ENCODE data around the gene RGS14. TPM values are rescaled to one million over a fixed set of nuclear protein-coding genes. Genes with fewer than 3 reads are reported as not detected.

Gene RGS14
- total and polyA plus RNA-seq, 2 donors (not counting 3 experiments of a cell fraction or from before 2014, with no cell fraction given) = 4.3 to 7.3 TPM

- ChIA-PET POLR2A (no interaction called here), CTCF (interaction anchor here (1.1 to 2.4 kb wide), 5 partner anchors 9 to 53 kb away, joined by 3 to 7 read pairs (median 5); no protein-coding TSS in a partner anchor)
- no peaks in the 10 kb centered on the region for H3K4me1 ChIP-seq (ENCODE audit: control insufficient read depth, extremely low read depth, insufficient read depth, low read length)
- no peak overlapping the region for H2AFZ ChIP-seq (ENCODE audit: low read depth, low read length)
- intact Hi-C loops (cut with micrococcal nuclease) = loop anchor here (1.0 kb wide), 1 partner anchor 19 kb away; no protein-coding TSS in a partner anchor
- H3K4me3 ChIP-seq (replicated peaks in 1 of 3; ENCODE audit: insufficient read depth in 1 of 3, low read depth in 1 of 3, low read length in 3 of 3) = no peak overlapping the region
- dilution Hi-C loops (cut with MboI; ENCODE audit: extremely low pct_ligation_motif_present, low sequenced_read_pairs) = no loop called here
- no peak overlapping the region for H3K4me2 ChIP-seq (ENCODE audit: insufficient read depth, low read length)
- peaks cover 6 to 61% of the 10 kb centered on the region in 2 experiments for H3K36me3 ChIP-seq (ENCODE audit: control insufficient read depth in 2 of 2, extremely low read depth in 1 of 2, insufficient read depth in 2 of 2, low read length in 2 of 2)
- no peaks in the 10 kb centered on the region for H3K9me3 ChIP-seq (replicated peaks; ENCODE audit: control insufficient read depth, insufficient read depth, low read length)
- H3K27ac ChIP-seq (ENCODE audit: insufficient read depth, low read depth, low read length) = no peak overlapping the region
- no peaks in the 10 kb centered on the region for H3K9me1 ChIP-seq (replicated peaks; ENCODE audit: control insufficient read depth, extremely low read depth, insufficient read depth, low read length)
- peaks cover 3% of the 10 kb centered on the region for H4K20me1 ChIP-seq (replicated peaks; ENCODE audit: control insufficient read depth, extremely low read depth, insufficient read depth, low read length)
- no TSS peak for BruUV-seq (replicated peaks)
- DNase-seq (ENCODE audit: low read depth, low spot score) (no peak), FAIRE-seq (no peak)
- no peaks in the 10 kb centered on the region for H3K27me3 ChIP-seq (ENCODE audit: control insufficient read depth in 2 of 2, insufficient read depth in 2 of 2, low read length in 2 of 2)
- H3K9ac ChIP-seq (replicated peaks; ENCODE audit: extremely low read depth, insufficient read depth, low read length) = no peak overlapping the region
- TF ChIP-seq, protein P1, sequence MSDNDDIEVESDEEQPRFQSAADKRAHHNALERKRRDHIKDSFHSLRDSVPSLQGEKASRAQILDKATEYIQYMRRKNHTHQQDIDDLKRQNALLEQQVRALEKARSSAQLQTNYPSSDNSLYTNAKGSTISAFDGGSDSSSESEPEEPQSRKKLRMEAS (IDR thresholded peaks at IDR 0.05; ENCODE audit: insufficient read depth, insufficient read length) = no peak
- no peak for TF ChIP-seq MYC (IDR thresholded peaks at IDR 0.05; ENCODE audit: low read depth, low read length)
- H3K79me2 ChIP-seq (ENCODE audit: control insufficient read depth, insufficient read depth, low read length) = peaks cover 13% of the 10 kb centered on the region
Measured at GRCh38 chr5:177336603-177337494, 20.9 kb upstream of the RGS14 start.

- Histone ChIP-seq H4K20me1 (replicated peaks; ENCODE audit: control insufficient read depth, extremely low read depth, insufficient read depth, low read length) (peaks cover 3% of the 10 kb centered on the region), H2AFZ (ENCODE audit: low read depth, low read length) (no peak overlapping the region), H3K27me3 (ENCODE audit: control insufficient read depth in 2 of 2, insufficient read depth in 2 of 2, low read length in 2 of 2) (no peaks in the 10 kb centered on the region), H3K9me3 (replicated peaks; ENCODE audit: control insufficient read depth, insufficient read depth, low read length) (no peaks in the 10 kb centered on the region), H3K9ac (replicated peaks; ENCODE audit: extremely low read depth, insufficient read depth, low read length) (no peak overlapping the region), H3K4me3 (replicated peaks in 1 of 3; ENCODE audit: insufficient read depth in 1 of 3, low read depth in 1 of 3, low read length in 3 of 3) (no peak overlapping the region), H3K79me2 (ENCODE audit: control insufficient read depth, insufficient read depth, low read length) (peaks cover 21% of the 10 kb centered on the region), H3K9me1 (replicated peaks; ENCODE audit: control insufficient read depth, extremely low read depth, insufficient read depth, low read length) (no peaks in the 10 kb centered on the region), H3K4me1 (ENCODE audit: control insufficient read depth, extremely low read depth, insufficient read depth, low read length) (no peaks in the 10 kb centered on the region), H3K36me3 (ENCODE audit: control insufficient read depth in 2 of 2, extremely low read depth in 1 of 2, insufficient read depth in 2 of 2, low read length in 2 of 2) (peaks cover 6 to 52% of the 10 kb centered on the region in 2 experiments), H3K4me2 (ENCODE audit: insufficient read depth, low read length) (no peak overlapping the region), H3K27ac (ENCODE audit: insufficient read depth, low read depth, low read length) (no peak overlapping the region)
- POLR2A ChIA-PET = no interaction called here
- TF ChIP-seq JUN (IDR thresholded peaks at IDR 0.05; ENCODE audit: borderline replicate concordance, insufficient read depth, insufficient read length, low read depth) (no peak), GATA2 (IDR thresholded peaks at IDR 0.05; ENCODE audit: insufficient read depth, insufficient read length, low read depth, low read length) (no peak), POLR2AphosphoS5 (IDR thresholded peaks at IDR 0.05; ENCODE audit: insufficient read depth, low read depth, low read length) (no peak), CTCF (IDR thresholded peaks at IDR 0.05; ENCODE audit: extremely low read depth in 1 of 2, insufficient read depth in 1 of 2, low read depth in 1 of 2, low read length in 2 of 2) (no peak), EZH2 (IDR thresholded peaks at IDR 0.05; ENCODE audit: borderline replicate concordance, low read depth, low read length, severe bottlenecking) (no peak)
- CTCF ChIA-PET = interaction anchor here (1.0 kb wide), 1 partner anchor 29 kb away, joined by 4 read pairs; no protein-coding TSS in a partner anchor
- dilution Hi-C loops (cut with MboI; ENCODE audit: extremely low pct_ligation_motif_present, low sequenced_read_pairs) (no loop called here), intact Hi-C loops (cut with micrococcal nuclease) (no loop called here)
- DNase-seq (ENCODE audit: low read depth, low spot score) = no peak
- no peak for FAIRE-seq
- BruUV-seq (replicated peaks) = no TSS peak
Measured at GRCh38 chr5:177338251-177339106, 19.2 kb upstream of the RGS14 start.
